Upper lobe of left lung (tissue), 6 donors: ENCODE measurements around the gene ZBTB16. TPM values are rescaled to one million over a fixed set of nuclear protein-coding genes. Genes with fewer than 3 reads are reported as not detected.

Experiments used
- ATAC-seq, 2 donors: fragments of 200-7000 bp; cut with Tn5 transposase; one replicate each; pipeline ENCODE4 v1.9.1; 2022; ENCODE audit warnings: mild to moderate bottlenecking in 2 of 2, moderate library complexity in 2 of 2; ENCODE audit not compliant: low FRiP score in 2 of 2
- DNase-seq, 2 donors: peaks; one replicate each; pipeline ENCODE4 v3.0.0-alpha.2; 2019 to 2020
- H3K27ac ChIP-seq, 4 donors: fragments of 200-600 bp; sonication (generic); one replicate each; pipeline ENCODE4 v1.5.1; 2016 to 2019
- H3K27me3 ChIP-seq, 4 donors: fragments of 200-600 bp; sonication (generic); one replicate each; pipeline ENCODE4 v1.5.1; 2017 to 2019
- H3K36me3 ChIP-seq, 4 donors: fragments of 200-600 bp; sonication (generic); one replicate each; pipeline ENCODE4 v1.5.1; 2016 to 2019
- H3K4me1 ChIP-seq, 4 donors: fragments of 200-600 bp; sonication (generic); one replicate each; pipeline ENCODE4 v1.5.1; 2018 to 2019
- H3K4me3 ChIP-seq, 4 donors: fragments of 200-600 bp; sonication (generic); one replicate each; pipeline ENCODE4 v1.5.1; 2017 to 2019; ENCODE audit warnings: mild to moderate bottlenecking in 2 of 4, moderate library complexity in 1 of 4
- H3K9me3 ChIP-seq, 4 donors: fragments of 200-600 bp; sonication (generic); one replicate each; pipeline ENCODE4 v1.5.1; 2018 to 2019
- CTCF ChIP-seq, 6 experiments: fragments of 450-650 bp in 4 of 6; fragments of 200-600 bp in 2 of 6; sonication (generic) in 2 of 6; IDR thresholded peaks; one replicate each; pipeline ENCODE4 v1.5.1; 2016 to 2019; ENCODE audit warnings: antibody characterized with exemption in 6 of 6
- EP300 ChIP-seq, 4 donors: sonication (generic); formaldehyde crosslinking; IDR thresholded peaks; one replicate each; pipeline ENCODE4 v1.5.1; 2017; ENCODE audit warnings: antibody characterized with exemption in 4 of 4, control low read depth in 2 of 4
- POLR2A ChIP-seq, 4 donors: fragments of 450-650 bp; IDR thresholded peaks; one replicate each; pipeline ENCODE4 v1.5.1; 2016 to 2017; ENCODE audit warnings: antibody characterized with exemption in 4 of 4, mild to moderate bottlenecking in 2 of 4
- POLR2AphosphoS5 ChIP-seq, 2 donors: sonication (generic); formaldehyde crosslinking; IDR thresholded peaks; one replicate each; pipeline ENCODE4 v1.5.1; 2017; ENCODE audit warnings: antibody characterized with exemption in 2 of 2
- WGBS, 2 donors: methylation state at CpG; one replicate each; pipeline ENCODE4 v1.1.5; 2017 to 2018; 5-methylcytosine and 5-hydroxymethylcytosine counted together
- total RNA-seq, 6 donors: library from RNA; depleted of rRNA in 4 of 6; stranded (reverse); fragments of >200 nt in 4 of 6; gene quantifications; one replicate each; pipeline versions ENCODE4 v1.1.0 to v1.2.1, GENCODE V29; 2016 to 2021
- donor health status: DM: no; HTN: no; CAD: no; lungs with moderate emphysema.
- donor health status: DM: no; HTN: yes; CAD: no; lungs with severe emphysema.

Gene ZBTB16
- total RNA-seq, 6 donors from 2014 or later, result 110 to 584 (median 179) TPM

- ATAC-seq (no peak), DNase-seq (no peak)
- no peaks in the 10 kb centered on the region for H3K4me1 ChIP-seq
- whole genome bisulfite sequencing, 2 donors, result 50% methylated on average over 2 of the region's 2 CpGs
- no peaks in the 10 kb centered on the region for H3K9me3 ChIP-seq
- no peak overlapping the region for H3K27ac ChIP-seq
- H3K27me3 ChIP-seq, result no peaks in the 10 kb centered on the region
- H3K36me3 ChIP-seq, result no peaks in the 10 kb centered on the region
- TF ChIP-seq EP300 (IDR thresholded peaks at IDR 0.05) (no peak), POLR2AphosphoS5 (IDR thresholded peaks at IDR 0.05) (no peak), CTCF (IDR thresholded peaks at IDR 0.05) (no peak), POLR2A (IDR thresholded peaks at IDR 0.05) (no peak)
- H3K4me3 ChIP-seq, result no peak overlapping the region
Observed at GRCh38 chr11:114017723-114018122, 41.8 kb upstream of the ZBTB16 start.

- no peaks in the 10 kb centered on the region for H3K9me3 ChIP-seq
- TF ChIP-seq CTCF (IDR thresholded peaks at IDR 0.05), result no peak
- no peak for TF ChIP-seq POLR2AphosphoS5 (IDR thresholded peaks at IDR 0.05)
- no peak for TF ChIP-seq POLR2A (IDR thresholded peaks at IDR 0.05)
- no peak for TF ChIP-seq EP300 (IDR thresholded peaks at IDR 0.05)
- no peak overlapping the region for H3K27ac ChIP-seq
- no peaks in the 10 kb centered on the region for H3K27me3 ChIP-seq
- 66 to 73% methylated on average over 3 of the region's 3 CpGs for WGBS, 2 donors
- H3K4me3 ChIP-seq, result no peak overlapping the region
- ATAC-seq, result no peak
- peak in 1 of 2 donors; percentile 32 for DNase-seq
- no peaks in the 10 kb centered on the region for H3K4me1 ChIP-seq
- H3K36me3 ChIP-seq, result no peaks in the 10 kb centered on the region
Observed at GRCh38 chr11:114019046-114019445, 40.5 kb upstream of the ZBTB16 start.

GRCh38 chr11:114019574-114019973 is 39.9 kb upstream of the ZBTB16 start:
- no peaks in the 10 kb centered on the region for H3K9me3 ChIP-seq
- DNase-seq (no peak), ATAC-seq (no peak)
- no peaks in the 10 kb centered on the region for H3K27me3 ChIP-seq
- no peaks in the 10 kb centered on the region for H3K36me3 ChIP-seq
- no peak for TF ChIP-seq POLR2A (IDR thresholded peaks at IDR 0.05)
- TF ChIP-seq POLR2AphosphoS5 (IDR thresholded peaks at IDR 0.05), result no peak
- TF ChIP-seq EP300 (IDR thresholded peaks at IDR 0.05), result no peak
- no peak for TF ChIP-seq CTCF (IDR thresholded peaks at IDR 0.05)
- no peak overlapping the region for H3K4me3 ChIP-seq
- H3K4me1 ChIP-seq, result no peaks in the 10 kb centered on the region
- H3K27ac ChIP-seq, result no peak overlapping the region
- WGBS, 2 donors, result 80 to 89% methylated on average over 5 of the region's 5 CpGs

GRCh38 chr11:114025329-114025907 is 34.1 kb upstream of the ZBTB16 start:
- no peaks in the 10 kb centered on the region for H3K36me3 ChIP-seq
- ATAC-seq (no peak), DNase-seq (no peak)
- no peaks in the 10 kb centered on the region for H3K9me3 ChIP-seq
- TF ChIP-seq POLR2AphosphoS5 (IDR thresholded peaks at IDR 0.05) (no peak), CTCF (IDR thresholded peaks at IDR 0.05) (no peak), POLR2A (IDR thresholded peaks at IDR 0.05) (no peak), EP300 (IDR thresholded peaks at IDR 0.05) (no peak)
- H3K4me1 ChIP-seq, result no peaks in the 10 kb centered on the region
- no peak overlapping the region for H3K4me3 ChIP-seq
- H3K27me3 ChIP-seq, result no peaks in the 10 kb centered on the region
- no peak overlapping the region for H3K27ac ChIP-seq
- WGBS, 2 donors, result 58 to 67% methylated on average over 3 of the region's 3 CpGs

GRCh38 chr11:114026355-114026754 is 33.2 kb upstream of the ZBTB16 start:
- H3K4me3 ChIP-seq, result no peak overlapping the region
- H3K36me3 ChIP-seq, result no peaks in the 10 kb centered on the region
- H3K9me3 ChIP-seq, result no peaks in the 10 kb centered on the region
- WGBS, 2 donors, result 24 to 31% methylated on average over 1 of the region's 1 CpG
- H3K4me1 ChIP-seq, result no peaks in the 10 kb centered on the region
- H3K27me3 ChIP-seq, result no peaks in the 10 kb centered on the region
- no peak for DNase-seq
- no peak for ATAC-seq
- TF ChIP-seq POLR2AphosphoS5 (IDR thresholded peaks at IDR 0.05), result no peak
- TF ChIP-seq CTCF (IDR thresholded peaks at IDR 0.05), result peak in 1 of 6 experiments; percentile 11
- no peak for TF ChIP-seq POLR2A (IDR thresholded peaks at IDR 0.05)
- no peak for TF ChIP-seq EP300 (IDR thresholded peaks at IDR 0.05)
- no peak overlapping the region for H3K27ac ChIP-seq
